PC-9 (cell line): Measurements from ENCODE around the gene STXBP5. TPM values are rescaled to one million over a fixed set of nuclear protein-coding genes. Genes with fewer than 3 reads are reported as not detected.

Experiments
- BruUV-seq: library from RNA; stranded (reverse); fragments of 400-500 nt; replicated peaks from 2 replicates; lab custom pipeline; 2021; lab: Mats Ljungman, UMichigan
- CTCF ChIA-PET: fragments of 300-600 bp; sonication (Branson Sonifier 250); formaldehyde crosslinking; loops from one replicate; lab custom pipeline; 2022; ENCODE audit warnings: antibody characterized with exemption; lab: Charles Lee
- POLR2A ChIA-PET: fragments of 300-600 bp; sonication (Branson Sonifier 250); formaldehyde crosslinking; loops from one replicate; lab custom pipeline; 2022; ENCODE audit warnings: antibody characterized with exemption; ENCODE audit not compliant: unreplicated experiment; lab: Charles Lee
- DNase-seq, 2 experiments: peaks; one replicate each; pipeline versions ENCODE4 v3.0.0 to v3.0.0-alpha.2; 2015 to 2022; ENCODE audit warnings: mixed read lengths in 1 of 2
- H2AFZ ChIP-seq: fragments of 200-600 bp; sonication (generic); 2 replicates; pipeline ENCODE4 v1.8.1; 2017; ENCODE audit warnings: antibody characterized with exemption
- H3F3A ChIP-seq: fragments of 200-600 bp; sonication (generic); 2 replicates; pipeline ENCODE4 v1.8.1; 2017; ENCODE audit warnings: antibody characterized with exemption, mild to moderate bottlenecking, low read depth; ENCODE audit not compliant: insufficient read depth
- H3K27ac ChIP-seq: fragments of 200-600 bp; sonication (generic); 2 replicates; pipeline ENCODE4 v1.6.1; 2016; ENCODE audit warnings: mixed run types
- H3K27me3 ChIP-seq: fragments of 200-600 bp; sonication (generic); 2 replicates; pipeline ENCODE4 v1.6.1; 2016; ENCODE audit warnings: low read depth, mixed run types; ENCODE audit not compliant: insufficient read depth
- H3K36me3 ChIP-seq: fragments of 200-600 bp; sonication (generic); 2 replicates; pipeline ENCODE4 v1.6.1; 2016; ENCODE audit warnings: low read depth, mixed run types
- H3K4me1 ChIP-seq: fragments of 200-600 bp; sonication (generic); replicated peaks from 2 replicates; pipeline ENCODE4 v1.6.1; 2016; ENCODE audit warnings: mixed run types; ENCODE audit not compliant: insufficient read depth
- H3K4me2 ChIP-seq: fragments of 200-600 bp; sonication (generic); 2 replicates; pipeline ENCODE4 v1.6.1; 2017; ENCODE audit warnings: mixed run types
- H3K4me3 ChIP-seq: fragments of 200-600 bp; sonication (generic); 2 replicates; pipeline ENCODE4 v1.6.1; 2016; ENCODE audit warnings: mixed run types
- H3K79me2 ChIP-seq: fragments of 200-600 bp; sonication (generic); 2 replicates; pipeline ENCODE4 v1.6.1; 2017; ENCODE audit warnings: low read depth, mixed run types
- H3K9me2 ChIP-seq: fragments of 200-600 bp; sonication (generic); 2 replicates; pipeline ENCODE4 v1.8.1; 2017; ENCODE audit warnings: mild to moderate bottlenecking; ENCODE audit not compliant: insufficient read depth
- H3K9me3 ChIP-seq: fragments of 200-600 bp; sonication (generic); 2 replicates; pipeline ENCODE4 v1.8.1; 2016; ENCODE audit warnings: low read depth; ENCODE audit not compliant: insufficient read depth
- H4K20me1 ChIP-seq: fragments of 200-600 bp; sonication (generic); 2 replicates; pipeline ENCODE4 v1.8.1; 2017; ENCODE audit not compliant: insufficient read depth
- EZH2 ChIP-seq: fragments of 200-600 bp; sonication (generic); IDR thresholded peaks from 2 replicates; pipeline ENCODE4 v1.8.0; 2017; ENCODE audit warnings: antibody characterized with exemption, low read depth
- intact Hi-C: fragments of 100-400 bp; cut with micrococcal nuclease; formaldehyde crosslinking; loops from one replicate; pipeline ENCODE4 v1.10.0; 2022; ENCODE audit not compliant: unreplicated experiment
- total RNA-seq: library from RNA; stranded (reverse); gene quantifications from 2 replicates; pipeline ENCODE4 v1.2.3, GENCODE V29; 2021
- TF ChIP-seq, protein P1 (sequence below): fragments of 200-600 bp; sonication (generic); conservative IDR thresholded peaks from 2 replicates; pipeline ENCODE4 v1.6.1; 2017; ENCODE audit warnings: mixed run types, antibody characterized with exemption, mild to moderate bottlenecking, moderate library complexity

STXBP5 gene
- total RNA-seq, 1 experiment from 2014 or later: 4.6 TPM

DNA sequence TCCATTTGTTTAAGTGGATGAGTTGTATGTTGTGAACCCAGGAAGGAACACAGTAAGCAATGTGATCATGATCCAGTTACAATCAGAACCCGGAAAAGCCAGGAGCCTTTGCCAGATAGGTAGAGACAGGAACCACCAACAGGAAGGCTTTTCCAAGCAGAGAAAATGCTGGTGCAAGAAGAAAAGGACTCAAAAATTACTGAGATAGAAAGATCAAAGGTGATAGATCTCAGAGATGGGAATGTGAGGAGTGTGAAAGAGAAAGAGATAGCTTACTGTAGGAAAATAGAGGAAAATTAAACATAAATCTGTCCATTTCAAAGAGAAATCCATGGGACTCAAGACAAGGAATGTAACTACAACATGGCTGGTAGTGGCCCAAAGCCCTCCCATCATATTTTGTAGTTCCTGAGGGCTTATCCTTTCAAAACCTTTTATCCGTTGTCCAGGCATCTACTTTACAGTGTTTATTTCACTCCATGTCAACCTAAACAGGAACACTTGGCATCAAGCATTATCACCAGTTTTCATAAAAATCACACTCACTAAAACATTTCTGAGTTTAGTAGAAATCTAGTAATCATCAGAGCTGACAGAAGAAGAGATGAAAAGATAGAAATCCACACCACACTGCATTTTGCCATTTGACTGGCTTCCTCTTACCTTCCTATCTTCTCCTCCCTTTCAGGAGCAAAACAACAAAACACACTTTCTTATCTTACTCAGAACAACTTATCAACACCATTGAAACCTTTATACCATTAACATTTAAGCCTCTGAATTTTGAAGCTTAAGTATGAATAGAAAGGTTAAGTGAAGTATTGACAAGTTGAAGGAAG, 44.5 kb upstream of the STXBP5 start:
- H3K27ac ChIP-seq: no peak overlapping the region
- H3K9me3 ChIP-seq: no peaks in the 10 kb centered on the region; the same call in 1 of the 2 replicates
- no peaks in the 10 kb centered on the region for H3F3A ChIP-seq
- BruUV-seq: no TSS peak
- H3K79me2 ChIP-seq: no peaks in the 10 kb centered on the region
- no peaks in the 10 kb centered on the region for H3K9me2 ChIP-seq
- intact Hi-C loops: no loop called here
- H3K27me3 ChIP-seq: no peaks in the 10 kb centered on the region
- no peak for TF ChIP-seq EZH2
- TF ChIP-seq, protein P1, sequence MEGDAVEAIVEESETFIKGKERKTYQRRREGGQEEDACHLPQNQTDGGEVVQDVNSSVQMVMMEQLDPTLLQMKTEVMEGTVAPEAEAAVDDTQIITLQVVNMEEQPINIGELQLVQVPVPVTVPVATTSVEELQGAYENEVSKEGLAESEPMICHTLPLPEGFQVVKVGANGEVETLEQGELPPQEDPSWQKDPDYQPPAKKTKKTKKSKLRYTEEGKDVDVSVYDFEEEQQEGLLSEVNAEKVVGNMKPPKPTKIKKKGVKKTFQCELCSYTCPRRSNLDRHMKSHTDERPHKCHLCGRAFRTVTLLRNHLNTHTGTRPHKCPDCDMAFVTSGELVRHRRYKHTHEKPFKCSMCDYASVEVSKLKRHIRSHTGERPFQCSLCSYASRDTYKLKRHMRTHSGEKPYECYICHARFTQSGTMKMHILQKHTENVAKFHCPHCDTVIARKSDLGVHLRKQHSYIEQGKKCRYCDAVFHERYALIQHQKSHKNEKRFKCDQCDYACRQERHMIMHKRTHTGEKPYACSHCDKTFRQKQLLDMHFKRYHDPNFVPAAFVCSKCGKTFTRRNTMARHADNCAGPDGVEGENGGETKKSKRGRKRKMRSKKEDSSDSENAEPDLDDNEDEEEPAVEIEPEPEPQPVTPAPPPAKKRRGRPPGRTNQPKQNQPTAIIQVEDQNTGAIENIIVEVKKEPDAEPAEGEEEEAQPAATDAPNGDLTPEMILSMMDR: no peak
- CTCF ChIA-PET: no interaction called here
- no peak overlapping the region; the same call in 1 of the 2 replicates for H2AFZ ChIP-seq
- no peaks in the 10 kb centered on the region for H4K20me1 ChIP-seq
- H3K4me2 ChIP-seq: no peak overlapping the region
- H3K4me3 ChIP-seq: no peak overlapping the region
- POLR2A ChIA-PET: no interaction called here
- H3K4me1 ChIP-seq: peaks cover 6% of the 10 kb centered on the region
- H3K36me3 ChIP-seq: no peaks in the 10 kb centered on the region
- DNase-seq: no peak

DNA sequence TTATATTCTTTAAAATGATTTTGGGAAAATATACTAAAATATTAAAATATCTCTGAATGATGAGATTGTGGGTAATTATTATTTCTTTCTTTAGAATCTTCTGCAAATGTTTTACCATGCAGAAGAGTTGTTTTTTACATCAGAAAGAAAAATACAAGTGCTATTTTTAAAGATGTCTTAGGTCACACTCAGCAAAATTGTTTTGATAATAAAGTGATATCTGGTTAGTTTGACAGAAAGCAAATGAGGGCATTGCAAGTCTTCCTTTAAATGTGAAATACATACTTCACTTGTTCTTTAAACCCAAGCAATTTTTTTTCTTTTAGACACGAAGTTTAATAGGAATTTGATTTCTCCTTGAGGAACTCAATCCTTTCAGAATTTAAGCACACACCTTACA, 43.6 kb upstream of the STXBP5 start:
- H3K4me2 ChIP-seq: no peak overlapping the region
- H3K79me2 ChIP-seq: no peaks in the 10 kb centered on the region
- H3F3A ChIP-seq: no peaks in the 10 kb centered on the region
- ChIA-PET CTCF (no interaction called here), POLR2A (no interaction called here)
- H3K27me3 ChIP-seq: no peaks in the 10 kb centered on the region
- H3K36me3 ChIP-seq: no peaks in the 10 kb centered on the region
- BruUV-seq: no TSS peak
- H3K9me3 ChIP-seq: no peaks in the 10 kb centered on the region; the same call in 1 of the 2 replicates
- H4K20me1 ChIP-seq: no peaks in the 10 kb centered on the region
- TF ChIP-seq, protein P1: no peak
- no peak for TF ChIP-seq EZH2
- no peak for DNase-seq
- H2AFZ ChIP-seq: no peak overlapping the region
- H3K4me1 ChIP-seq: no peaks in the 10 kb centered on the region
- H3K27ac ChIP-seq: no peak overlapping the region
- no peaks in the 10 kb centered on the region for H3K9me2 ChIP-seq
- H3K4me3 ChIP-seq: no peak overlapping the region
- intact Hi-C loops: no loop called here

- intact Hi-C loops: no loop called here
- Histone ChIP-seq H3K9me3 (no peaks in the 10 kb centered on the region; the same call in 1 of the 2 replicates), H3K36me3 (no peaks in the 10 kb centered on the region), H3K79me2 (no peaks in the 10 kb centered on the region), H3K9me2 (no peaks in the 10 kb centered on the region), H3K4me3 (no peak overlapping the region), H4K20me1 (no peaks in the 10 kb centered on the region), H2AFZ (no peak overlapping the region), H3F3A (no peaks in the 10 kb centered on the region), H3K4me1 (no peaks in the 10 kb centered on the region), H3K27ac (no peak overlapping the region), H3K4me2 (no peak overlapping the region), H3K27me3 (no peaks in the 10 kb centered on the region)
- no peak for DNase-seq
- ChIA-PET CTCF (interaction anchor here (0.5 to 0.6 kb wide), 2 partner anchors 76 to 981 kb away, joined by 10 to 13 read pairs; no protein-coding TSS in a partner anchor), POLR2A (no interaction called here)
- BruUV-seq: no TSS peak
- no peak for TF ChIP-seq EZH2
- TF ChIP-seq, protein P1: no peak
Observed at GRCh38 chr6:147161253-147161973, 42.8 kb upstream of the STXBP5 start.
